GM21515 (cell line): Measurements from ENCODE around the gene RHNO1.

Experiments used
- ATAC-seq: cut with Tn5 transposase; IDR thresholded peaks from one replicate; pipeline ENCODE4 v1.9.1; 2021; ENCODE audit not compliant: unreplicated experiment

Gene RHNO1

DNA sequence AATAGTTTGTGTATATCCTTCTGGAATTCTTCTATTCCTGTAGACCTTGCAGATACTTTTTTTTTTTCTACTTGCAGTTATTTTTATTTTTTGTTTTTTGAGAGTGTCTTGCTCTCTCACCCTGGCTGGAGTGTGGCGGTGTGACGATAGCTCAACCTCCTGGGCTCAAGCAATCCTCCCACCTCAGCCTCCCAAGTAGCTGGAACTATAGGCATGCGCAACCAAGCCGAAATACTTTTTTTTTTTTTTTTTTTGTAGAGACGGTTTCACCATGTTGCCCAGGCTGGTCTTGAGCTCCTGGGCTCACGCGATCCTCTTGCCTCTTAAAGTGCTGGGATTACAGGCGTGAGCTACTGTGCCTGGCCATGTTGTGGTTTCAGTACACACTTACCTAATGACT is 23.6 kb downstream of the RHNO1 start:
- ATAC-seq: no peak

DNA sequence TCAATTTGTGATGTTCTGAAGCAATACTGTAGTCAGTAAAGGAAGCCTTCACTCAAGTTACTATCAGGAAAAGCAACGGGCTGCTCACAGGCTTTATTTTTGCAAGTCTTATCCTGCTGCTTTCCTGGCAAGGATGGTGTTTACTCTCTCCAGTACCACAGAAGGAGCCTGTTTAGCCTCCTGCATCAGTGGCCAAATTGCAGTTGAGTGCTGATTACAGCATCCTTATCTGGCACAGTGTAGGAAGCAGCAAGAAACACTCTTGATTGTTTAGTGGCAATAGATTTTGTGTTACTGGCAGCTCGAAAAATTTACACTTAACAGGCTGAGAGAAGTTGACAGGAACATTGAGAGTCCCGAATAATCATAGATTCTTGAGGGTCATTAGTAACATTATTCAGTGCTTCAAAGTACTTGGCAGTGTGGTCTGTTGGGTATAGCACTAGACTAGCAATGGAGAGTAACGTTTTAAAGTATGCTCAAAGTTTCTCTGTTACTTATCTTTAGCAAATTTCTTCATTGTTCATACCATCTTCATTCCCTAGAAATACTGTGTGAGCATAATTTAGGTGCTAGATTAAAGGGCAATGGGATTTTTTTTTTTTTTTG is 25.4 kb downstream of the RHNO1 start:
- ATAC-seq: no peak

DNA sequence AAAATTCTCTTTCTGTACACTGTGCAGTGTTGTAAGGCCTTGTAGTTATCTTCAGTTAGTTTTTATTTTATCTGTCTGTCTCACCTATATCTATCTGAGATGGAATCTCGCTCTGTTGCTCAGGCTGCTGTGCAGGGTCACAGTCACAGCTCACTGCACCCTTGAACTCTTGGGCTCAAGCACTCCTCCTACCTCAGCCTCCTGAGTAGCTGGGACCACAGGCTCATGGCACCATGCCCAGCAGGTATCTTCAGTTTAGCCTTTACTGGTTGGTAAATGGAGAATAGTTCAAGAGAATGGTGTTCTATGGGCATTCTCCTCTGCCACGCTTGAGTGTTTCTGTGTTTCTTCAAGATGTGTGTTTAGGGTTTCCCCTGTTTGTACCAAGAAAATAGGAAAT is 27.2 kb downstream of the RHNO1 start:
- no peak for ATAC-seq

DNA sequence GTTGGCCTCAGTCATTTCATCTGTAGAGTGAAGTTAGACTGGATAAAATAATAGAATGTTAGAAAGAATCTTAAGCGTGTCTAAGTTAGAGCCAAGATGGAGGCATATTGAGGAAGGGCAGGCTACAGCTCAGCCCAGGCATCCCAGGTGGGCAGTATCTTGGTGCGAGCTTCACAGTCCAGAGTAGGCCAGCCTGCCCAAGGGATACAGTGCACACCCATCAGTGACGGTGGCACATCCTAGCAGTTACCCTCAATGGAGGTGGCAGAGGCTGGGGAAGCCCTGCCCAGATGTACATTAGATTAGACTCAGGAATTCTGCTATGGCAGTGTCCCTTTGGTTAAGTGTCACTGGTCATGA is 35.2 kb downstream of the RHNO1 start:
- no peak for ATAC-seq

DNA sequence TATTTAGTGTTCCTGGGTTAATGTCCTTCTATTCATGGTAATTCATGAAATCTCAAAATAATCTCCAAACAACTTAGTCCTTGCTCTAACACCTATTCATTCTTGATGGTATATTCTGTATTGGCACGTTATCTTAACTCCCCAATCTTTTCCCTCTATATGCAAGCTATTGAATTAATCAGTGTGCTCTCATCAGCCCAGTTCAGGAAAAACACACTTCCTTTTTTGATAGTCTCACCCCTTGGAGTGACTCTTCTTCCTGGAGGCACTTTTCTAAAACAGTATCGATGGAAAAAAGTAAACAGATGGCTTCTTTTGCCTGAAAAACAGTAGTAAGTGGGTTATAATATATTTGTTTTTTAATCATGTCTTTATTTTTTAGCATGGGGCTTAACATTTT is 42.2 kb downstream of the RHNO1 start:
- no peak for ATAC-seq

DNA sequence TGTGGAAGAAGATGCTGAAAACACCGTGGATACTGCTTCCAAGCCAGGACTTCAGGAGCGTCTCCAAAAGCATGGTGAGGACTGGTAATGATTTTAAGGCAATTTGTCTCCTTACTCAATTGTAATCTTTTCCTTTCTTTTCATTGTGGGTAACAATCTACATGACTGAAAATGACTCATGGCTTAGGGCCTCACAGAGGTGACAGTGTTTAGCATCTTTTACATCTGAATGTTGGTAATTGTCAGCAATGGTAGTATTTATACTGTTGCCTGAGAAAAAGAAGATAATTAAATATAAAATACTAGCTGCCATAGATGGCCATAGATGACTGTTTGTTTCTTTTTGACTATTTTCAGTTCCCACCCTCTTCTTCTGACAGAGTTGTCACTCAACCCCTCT is 45.3 kb downstream of the RHNO1 start:
- no peak for ATAC-seq

DNA sequence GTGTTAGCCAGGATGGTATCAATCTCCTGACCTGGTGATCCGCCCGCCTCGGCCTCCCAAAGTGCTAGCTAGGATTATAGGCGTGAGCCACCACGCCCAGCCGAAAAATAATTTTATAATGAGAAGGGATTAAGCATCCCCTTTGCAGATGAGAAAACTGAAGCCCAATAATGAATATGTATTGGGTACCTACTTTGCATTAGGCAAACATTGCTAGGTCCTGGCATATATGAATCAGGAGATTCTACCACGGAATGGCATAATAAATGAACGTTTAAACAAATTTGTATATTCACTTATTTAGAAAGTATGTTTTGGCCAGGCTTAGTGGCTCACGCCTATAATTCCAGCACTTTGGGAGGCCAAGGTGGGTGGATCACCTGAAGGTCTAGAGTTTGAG is 46.0 kb downstream of the RHNO1 start:
- no peak for ATAC-seq

DNA sequence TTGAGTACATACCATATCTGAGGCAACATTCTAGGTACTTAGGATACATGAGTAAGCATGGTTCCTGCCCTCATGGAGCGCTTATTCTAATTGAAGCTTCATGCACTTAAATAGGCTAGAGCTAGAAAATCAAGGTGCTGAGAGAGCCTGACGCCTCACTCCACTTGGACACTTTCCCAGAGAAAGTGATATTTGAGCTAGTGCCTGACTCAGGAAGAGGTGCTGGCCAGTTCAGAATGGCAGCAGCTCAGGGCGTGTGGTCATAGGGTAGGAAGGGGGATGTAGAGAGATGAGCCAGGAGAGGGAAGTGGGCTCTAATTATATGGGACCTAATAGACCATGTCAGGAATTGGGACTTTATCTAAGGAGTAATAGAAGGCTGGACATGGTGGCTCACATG is 47.0 kb downstream of the RHNO1 start:
- no peak for ATAC-seq

DNA sequence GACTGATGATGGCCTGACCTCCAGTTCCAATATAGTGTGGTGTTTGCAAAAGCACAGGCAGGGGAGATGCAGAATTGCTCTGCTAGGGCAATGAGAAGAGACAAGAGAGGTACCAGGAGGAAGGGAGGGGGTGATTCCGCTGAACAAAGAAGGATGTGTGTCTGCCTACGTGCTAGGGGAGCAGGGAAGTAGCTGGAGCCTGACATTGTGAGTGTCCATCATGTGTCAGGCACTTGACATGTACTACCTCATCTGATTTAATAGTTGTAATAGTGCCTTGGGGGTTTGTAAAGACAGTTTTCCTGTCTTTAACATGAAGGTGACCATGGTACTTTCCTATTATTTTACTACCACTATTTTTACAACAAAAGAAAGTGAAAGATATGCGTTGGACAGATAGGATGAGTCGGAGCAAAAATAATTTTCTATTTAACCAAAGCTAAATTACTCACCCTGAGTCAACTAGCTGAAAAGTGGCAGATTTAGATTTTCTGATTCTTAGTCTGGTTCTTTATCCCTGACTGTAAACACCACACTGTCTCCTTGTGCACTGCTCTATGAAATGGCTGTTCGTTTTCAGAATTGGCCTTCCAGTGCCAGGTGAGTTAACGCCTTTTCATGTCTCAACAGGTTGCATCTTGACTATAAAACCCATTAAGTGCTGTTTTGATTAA is 48.4 kb downstream of the RHNO1 start:
- ATAC-seq: no peak

DNA sequence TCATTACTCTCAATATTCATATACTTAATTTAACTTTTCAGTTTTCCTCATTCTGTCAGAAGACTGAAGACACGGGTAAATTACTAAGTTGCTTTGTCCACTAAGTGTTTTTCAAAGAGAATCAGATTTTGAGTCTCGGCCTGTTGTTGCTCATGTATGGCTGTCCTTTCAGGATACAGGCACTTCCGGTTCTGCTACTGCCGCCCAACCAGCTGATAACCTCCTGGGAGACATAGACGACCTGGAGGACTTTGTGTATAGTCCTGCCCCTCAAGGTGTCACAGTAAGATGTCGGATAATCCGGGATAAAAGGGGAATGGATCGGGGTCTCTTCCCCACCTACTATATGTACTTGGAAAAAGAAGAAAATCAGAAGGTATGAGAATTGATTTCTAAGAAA is 53.8 kb downstream of the RHNO1 start:
- no peak for ATAC-seq

DNA sequence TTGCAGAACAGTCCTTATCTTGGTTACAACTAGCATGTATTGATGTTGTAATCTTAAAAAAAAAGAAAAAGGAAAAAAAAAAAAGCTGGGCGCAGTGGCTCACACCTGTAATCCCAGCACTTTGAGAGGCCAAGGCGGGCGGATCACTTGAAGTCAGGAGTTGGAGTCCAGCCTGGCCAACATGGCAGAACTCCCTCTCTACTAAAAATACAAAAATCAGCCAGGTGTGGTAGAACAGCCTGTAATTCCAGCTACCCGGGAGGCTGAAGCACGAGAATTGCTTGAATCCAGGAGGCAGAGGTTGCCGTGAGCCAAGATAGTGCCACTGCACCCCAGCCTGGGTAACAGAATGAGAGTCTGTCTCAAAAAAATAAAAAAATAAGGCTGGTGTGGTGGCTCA is 56.6 kb downstream of the RHNO1 start:
- no peak for ATAC-seq

DNA sequence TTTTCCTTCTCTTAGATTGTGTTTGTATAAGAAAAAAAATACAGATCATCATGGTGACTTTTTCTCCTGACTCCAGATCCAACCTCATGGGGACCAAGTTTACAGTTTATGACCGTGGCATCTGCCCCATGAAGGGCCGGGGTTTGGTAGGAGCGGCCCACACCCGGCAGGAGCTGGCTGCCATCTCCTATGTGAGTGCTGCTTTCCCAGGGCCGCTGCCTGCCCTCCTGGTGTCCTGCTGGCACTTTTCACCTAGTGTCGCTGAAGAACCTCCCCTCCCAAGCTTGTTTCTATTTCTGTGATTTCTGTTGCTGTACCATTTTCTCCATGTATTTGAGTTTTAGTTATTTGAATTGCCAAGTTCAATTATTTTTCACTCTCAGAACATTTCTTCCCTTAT is 57.3 kb downstream of the RHNO1 start:
- ATAC-seq: no peak

DNA sequence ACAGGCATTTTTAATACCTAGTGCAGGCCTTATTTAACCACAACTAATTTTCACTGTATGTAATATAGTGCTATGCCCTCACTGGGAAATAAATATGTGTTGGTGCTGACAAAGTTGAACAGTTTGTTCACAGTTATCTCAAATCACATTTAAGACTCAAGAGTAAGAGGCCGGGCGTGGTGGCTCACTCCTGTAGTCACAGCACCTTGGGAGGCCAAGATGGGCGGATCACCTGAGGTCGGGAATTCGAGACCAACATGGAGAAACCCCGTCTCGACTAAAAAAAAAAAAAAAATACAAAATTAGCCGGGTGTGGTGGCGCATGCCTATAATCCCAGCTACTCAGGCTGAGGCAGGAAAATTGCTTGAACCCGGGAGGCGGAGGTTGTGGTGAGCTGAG is 59.3 kb downstream of the RHNO1 start:
- ATAC-seq: no peak

DNA sequence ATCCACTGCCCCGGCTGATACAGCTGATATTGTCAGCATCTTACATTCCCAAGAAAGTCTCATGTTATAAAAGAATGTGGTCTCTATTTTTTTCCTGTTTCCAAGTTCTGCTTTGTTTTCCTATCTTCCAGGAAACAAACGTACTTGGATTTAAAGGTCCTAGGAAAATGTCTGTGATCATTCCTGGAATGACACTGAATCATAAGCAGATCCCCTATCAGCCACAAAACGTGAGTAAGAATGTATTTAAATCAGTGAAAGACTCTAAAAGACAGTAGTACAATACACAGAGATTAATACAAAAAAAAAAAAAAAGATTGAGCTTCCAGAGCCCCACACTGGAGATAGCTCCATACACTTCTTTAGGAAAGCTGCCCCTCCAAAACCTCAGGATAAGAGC is 60.5 kb downstream of the RHNO1 start:
- no peak for ATAC-seq
